Neural progenitor cell (in vitro differentiated cells): ENCODE measurements around the gene SNRNP70.

Source experiments
- CTCF ChIP-seq: fragments of 200-600 bp; sonication (generic); IDR thresholded peaks from 2 replicates; pipeline ENCODE4 v1.5.1; 2017; ENCODE audit warnings: antibody characterized with exemption, mild to moderate bottlenecking
- EZH2 ChIP-seq: fragments of 200-600 bp; sonication (generic); IDR thresholded peaks from 2 replicates; pipeline ENCODE4 v1.6.1; 2017; ENCODE audit warnings: antibody characterized with exemption, mild to moderate bottlenecking, moderate library complexity
- EZH2phosphoT487 ChIP-seq: fragments of 200-600 bp; sonication (generic); IDR thresholded peaks from 2 replicates; pipeline ENCODE4 v1.6.1; 2017; ENCODE audit warnings: antibody characterized with exemption

- TF ChIP-seq CTCF (peak; percentile 52), EZH2 (peak; percentile 84), EZH2phosphoT487 (peak; percentile 85)
Observed at GRCh38 chr19:49056101-49056901, 28.9 kb upstream of the SNRNP70 start.
